GM12873 (cell line): Measurements from ENCODE around the gene ADAMTSL5.
A peak's percentile ranks its signal among the peaks of the same experiment; 100 is the strongest.

ENCODE experiments used
- CTCF ChIP-seq: IDR thresholded peaks from 2 replicates; pipeline ENCODE4 v1.5.1; 2012; ENCODE audit warnings: low read depth, mild to moderate bottlenecking, moderate library complexity, low read length, control low read depth; ENCODE audit not compliant: insufficient read depth; ENCODE audit errors: missing control alignments

Gene ADAMTSL5

GRCh38 chr19:1468274-1468820, 44.5 kb downstream of the ADAMTSL5 start:
- no peak for TF ChIP-seq CTCF

GRCh38 chr19:1467490-1468273, 45.1 kb downstream of the ADAMTSL5 start:
- TF ChIP-seq CTCF, result no peak

- TF ChIP-seq CTCF, result no peak
These were observed 45.7 kb downstream of the ADAMTSL5 start for GRCh38 chr19:1467215-1467489.

- TF ChIP-seq CTCF, result no peak
These were observed 46.2 kb downstream of the ADAMTSL5 start for GRCh38 chr19:1466461-1467214.

GRCh38 chr19:1466018-1466460, 46.8 kb downstream of the ADAMTSL5 start:
- no peak for TF ChIP-seq CTCF

GRCh38 chr19:1465191-1466016, 47.4 kb downstream of the ADAMTSL5 start:
- peak; percentile 40 for TF ChIP-seq CTCF
